SH-SY5Y (cell line): Measurements from ENCODE around the gene WDR20.

ENCODE experiments used
- GATA2 ChIP-seq: IDR thresholded peaks from 2 replicates; pipeline ENCODE4 v1.6.1; 2011; ENCODE audit warnings: mild to moderate bottlenecking, low read depth, low read length
- GATA3 ChIP-seq: IDR thresholded peaks from 2 replicates; pipeline ENCODE4 v1.6.1; 2011; ENCODE audit warnings: low read depth, mild to moderate bottlenecking, low read length, moderate library complexity

- no peak for TF ChIP-seq GATA2
- TF ChIP-seq GATA3 = no peak
These were observed 40.7 kb downstream of the WDR20 start for GRCh38 chr14:102180248-102180998.
